Measurements from ENCODE around the gene B4GALT4.

DNA sequence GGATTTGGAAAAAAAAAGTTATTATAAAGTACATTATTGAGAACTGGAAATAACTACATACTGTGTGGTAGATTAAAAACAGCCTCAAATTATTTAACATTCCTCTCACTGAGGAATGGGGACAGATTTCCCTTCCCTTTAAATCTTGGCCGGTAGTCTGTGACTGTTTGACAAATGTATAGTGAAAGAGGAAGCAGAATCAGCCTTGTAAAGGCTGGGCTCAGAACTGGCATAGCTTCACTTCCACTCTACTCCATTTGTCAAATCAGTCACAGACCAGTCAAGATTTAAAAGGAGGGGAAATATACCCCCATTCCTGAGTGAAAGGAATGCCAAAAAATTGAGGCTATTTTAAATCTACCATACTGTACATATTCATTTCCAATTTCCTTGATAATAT lies 18.2 kb upstream of the B4GALT4 start:
- no peak for TF ChIP-seq POLR2AphosphoS5 (IDR thresholded peaks at IDR 0.05; ENCODE audit: low read depth, low read length)
- no peak for TF ChIP-seq TAF1 (IDR thresholded peaks at IDR 0.05; ENCODE audit: borderline replicate concordance, insufficient read depth, low read length)
- no peak for TF ChIP-seq REST (IDR thresholded peaks at IDR 0.05; ENCODE audit: insufficient read depth in 1 of 2, low read depth in 2 of 2, low read length in 2 of 2)
- no peak for TF ChIP-seq SIN3A (IDR thresholded peaks at IDR 0.05; ENCODE audit: borderline replicate concordance, insufficient read depth, low read length)

Measured in PFSK-1 (cell line).